ENCODE measurements around the gene FAM168A. TPM values are rescaled to one million over a fixed set of nuclear protein-coding genes. Genes with fewer than 3 reads are reported as not detected.
A peak's percentile ranks its signal among the peaks of the same experiment; 100 is the strongest.

Gene FAM168A
- total RNA-seq, 1 donor: 28.2 TPM

DNA sequence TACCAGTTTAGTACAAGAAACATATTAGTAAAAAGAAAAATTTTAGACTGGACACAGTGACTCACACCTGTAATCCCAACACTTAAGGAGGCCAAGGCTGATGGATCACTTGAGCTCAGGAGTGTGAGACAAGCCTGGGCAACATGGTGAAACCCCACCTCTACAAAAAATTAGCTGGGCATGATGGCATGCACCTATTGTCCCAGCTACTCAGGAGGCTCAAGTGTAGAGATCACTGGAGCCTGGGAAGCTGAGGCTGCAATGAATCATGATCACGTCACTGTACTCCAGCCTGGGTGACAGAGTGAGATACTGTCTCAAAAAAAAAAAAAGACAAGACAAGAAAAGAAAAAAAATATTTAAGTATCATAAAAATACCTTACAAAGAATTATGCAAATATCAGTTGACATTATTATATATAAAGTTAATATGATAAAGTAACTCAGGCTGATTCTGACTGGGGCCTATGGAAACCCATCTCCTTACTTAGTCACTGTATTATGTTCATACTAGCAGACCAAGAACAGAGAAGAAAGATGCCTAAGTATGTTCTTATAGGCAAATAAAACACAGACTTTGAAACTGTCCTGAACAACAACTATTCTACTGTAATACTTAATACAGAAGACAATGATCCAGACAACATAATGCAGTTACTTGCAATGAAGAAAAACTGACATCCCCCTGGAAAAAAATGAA, 27.3 kb downstream of the FAM168A start:
- Histone ChIP-seq H4K20me1 (ENCODE audit: insufficient read depth, low read length) (peaks cover 10% of the 10 kb centered on the region), H3K36me3 (ENCODE audit: insufficient read depth, low read length) (no peaks in the 10 kb centered on the region), H3K4me3 (ENCODE audit: insufficient read depth, low read length) (no peak overlapping the region), H3K9me3 (ENCODE audit: low read depth, low read length) (no peaks in the 10 kb centered on the region), H3K4me2 (ENCODE audit: insufficient read depth, low read length) (no peak overlapping the region), H3K79me2 (ENCODE audit: insufficient read depth, low read length) (peaks cover 28% of the 10 kb centered on the region), H2AFZ (ENCODE audit: low read length) (no peak overlapping the region), H3K4me1 (ENCODE audit: insufficient read depth, low read length) (peaks cover 19% of the 10 kb centered on the region), H3K27ac (ENCODE audit: low read depth, low read length) (peak overlapping the region; percentile 36), H3K27me3 (ENCODE audit: insufficient read depth, low read length) (no peaks in the 10 kb centered on the region)
- peak; percentile 83 for DNase-seq (ENCODE audit: insufficient read length, low spot score, missing footprints)
- no peak for TF ChIP-seq CTCF (IDR thresholded peaks at IDR 0.05; ENCODE audit: extremely low read depth, low read depth, low read length)

GRCh38 chr11:73566977-73567755, 30.7 kb downstream of the FAM168A start:
- DNase-seq (ENCODE audit: insufficient read length, low spot score, missing footprints): no peak
- no peak overlapping the region for H3K4me2 ChIP-seq (ENCODE audit: insufficient read depth, low read length)

GRCh38 chr11:73566422-73566821, 31.5 kb downstream of the FAM168A start:
- H4K20me1 ChIP-seq (ENCODE audit: insufficient read depth, low read length): peaks cover 13% of the 10 kb centered on the region
- H3K27me3 ChIP-seq (ENCODE audit: insufficient read depth, low read length): no peaks in the 10 kb centered on the region
- H3K4me3 ChIP-seq (ENCODE audit: insufficient read depth, low read length): no peak overlapping the region
- no peaks in the 10 kb centered on the region for H3K36me3 ChIP-seq (ENCODE audit: insufficient read depth, low read length)
- peaks cover 19% of the 10 kb centered on the region for H3K4me1 ChIP-seq (ENCODE audit: insufficient read depth, low read length)
- H2AFZ ChIP-seq (ENCODE audit: low read length): no peak overlapping the region
- no peak for DNase-seq (ENCODE audit: insufficient read length, low spot score, missing footprints)
- peak overlapping the region; percentile 23 for H3K27ac ChIP-seq (ENCODE audit: low read depth, low read length)
- TF ChIP-seq CTCF (IDR thresholded peaks at IDR 0.05; ENCODE audit: extremely low read depth, low read depth, low read length): no peak
- H3K79me2 ChIP-seq (ENCODE audit: insufficient read depth, low read length): peaks cover 34% of the 10 kb centered on the region
- no peak overlapping the region for H3K4me2 ChIP-seq (ENCODE audit: insufficient read depth, low read length)
- H3K9me3 ChIP-seq (ENCODE audit: low read depth, low read length): no peaks in the 10 kb centered on the region

More at GRCh38 chr11:73566977-73567755, 30.7 kb downstream of the FAM168A start:
- peaks cover 13% of the 10 kb centered on the region for H4K20me1 ChIP-seq (ENCODE audit: insufficient read depth, low read length)
- H3K36me3 ChIP-seq (ENCODE audit: insufficient read depth, low read length): no peaks in the 10 kb centered on the region
- H3K4me3 ChIP-seq (ENCODE audit: insufficient read depth, low read length): no peak overlapping the region
- no peaks in the 10 kb centered on the region for H3K27me3 ChIP-seq (ENCODE audit: insufficient read depth, low read length)
- H3K9me3 ChIP-seq (ENCODE audit: low read depth, low read length): no peaks in the 10 kb centered on the region
- H2AFZ ChIP-seq (ENCODE audit: low read length): no peak overlapping the region
- H3K79me2 ChIP-seq (ENCODE audit: insufficient read depth, low read length): peaks cover 34% of the 10 kb centered on the region
- peaks cover 19% of the 10 kb centered on the region for H3K4me1 ChIP-seq (ENCODE audit: insufficient read depth, low read length)
- no peak for TF ChIP-seq CTCF (IDR thresholded peaks at IDR 0.05; ENCODE audit: extremely low read depth, low read depth, low read length)
- peak overlapping the region; percentile 23 for H3K27ac ChIP-seq (ENCODE audit: low read depth, low read length)

- H3K4me2 ChIP-seq (ENCODE audit: insufficient read depth, low read length): no peak overlapping the region
- peaks cover 13% of the 10 kb centered on the region for H4K20me1 ChIP-seq (ENCODE audit: insufficient read depth, low read length)
- no peaks in the 10 kb centered on the region for H3K9me3 ChIP-seq (ENCODE audit: low read depth, low read length)
- no peak for DNase-seq (ENCODE audit: insufficient read length, low spot score, missing footprints)
- no peak overlapping the region for H2AFZ ChIP-seq (ENCODE audit: low read length)
- H3K27me3 ChIP-seq (ENCODE audit: insufficient read depth, low read length): no peaks in the 10 kb centered on the region
- H3K79me2 ChIP-seq (ENCODE audit: insufficient read depth, low read length): peaks cover 34% of the 10 kb centered on the region
- no peak for TF ChIP-seq CTCF (IDR thresholded peaks at IDR 0.05; ENCODE audit: extremely low read depth, low read depth, low read length)
- H3K36me3 ChIP-seq (ENCODE audit: insufficient read depth, low read length): no peaks in the 10 kb centered on the region
- H3K4me1 ChIP-seq (ENCODE audit: insufficient read depth, low read length): peaks cover 19% of the 10 kb centered on the region
- H3K4me3 ChIP-seq (ENCODE audit: insufficient read depth, low read length): no peak overlapping the region
- H3K27ac ChIP-seq (ENCODE audit: low read depth, low read length): no peak overlapping the region
These were observed 32.1 kb downstream of the FAM168A start for GRCh38 chr11:73565804-73566203.

Data from osteoblast (primary cell).